ENCODE measurements around the gene ZNF710. TPM values are rescaled to one million over a fixed set of nuclear protein-coding genes. Genes with fewer than 3 reads are reported as not detected.
A peak's percentile ranks its signal among the peaks of the same experiment; 100 is the strongest.

ZNF710 gene
- total RNA-seq, 1 donor from 2014 or later: 31.4 TPM

- peak overlapping the region; percentile 19 for H3K4me3 Mint-ChIP-seq (ENCODE audit: low read depth)
- intact Hi-C loops (cut with micrococcal nuclease): no loop called here
- peaks cover 25% of the 10 kb centered on the region for H3K9me3 Mint-ChIP-seq
- H3K4me1 Mint-ChIP-seq (ENCODE audit: low read depth): peaks cover 37% of the 10 kb centered on the region
- DNase-seq (ENCODE audit: low spot score): no peak
- peak overlapping the region; percentile 56 for H3K27ac Mint-ChIP-seq
- H3K36me3 Mint-ChIP-seq (ENCODE audit: low read depth): peaks cover 52% of the 10 kb centered on the region
- H3K27me3 Mint-ChIP-seq (ENCODE audit: low read depth): no peaks in the 10 kb centered on the region
Observed at GRCh38 chr15:90013503-90013937, 12.4 kb downstream of the ZNF710 start.

DNA sequence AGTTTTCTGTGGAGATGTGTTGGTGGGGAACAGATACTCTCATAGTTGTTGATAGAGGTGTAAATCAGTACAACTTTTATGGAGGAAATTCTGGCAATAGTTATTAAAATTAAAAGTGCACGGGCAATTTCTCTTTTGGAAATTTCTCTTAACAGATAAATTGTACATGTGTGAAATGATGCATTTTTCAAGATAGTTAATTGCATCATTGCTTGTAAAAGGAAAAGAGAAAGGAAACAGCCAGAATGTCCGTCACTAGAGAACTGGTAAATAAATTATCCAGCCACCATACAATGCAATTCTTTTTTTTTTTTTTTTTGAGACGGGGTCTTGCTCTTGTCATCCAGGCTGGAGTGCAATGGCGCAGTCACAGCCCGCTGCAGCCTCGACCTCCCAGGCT lies 14.2 kb downstream of the ZNF710 start:
- no peak overlapping the region for H3K27ac Mint-ChIP-seq
- intact Hi-C loops (cut with micrococcal nuclease): no loop called here
- H3K27me3 Mint-ChIP-seq (ENCODE audit: low read depth): no peaks in the 10 kb centered on the region
- H3K4me3 Mint-ChIP-seq (ENCODE audit: low read depth): no peak overlapping the region
- peaks cover 25% of the 10 kb centered on the region for H3K9me3 Mint-ChIP-seq
- H3K4me1 Mint-ChIP-seq (ENCODE audit: low read depth): peaks cover 29% of the 10 kb centered on the region
- peaks cover 37% of the 10 kb centered on the region for H3K36me3 Mint-ChIP-seq (ENCODE audit: low read depth)
- no peak for DNase-seq (ENCODE audit: low spot score)

DNA sequence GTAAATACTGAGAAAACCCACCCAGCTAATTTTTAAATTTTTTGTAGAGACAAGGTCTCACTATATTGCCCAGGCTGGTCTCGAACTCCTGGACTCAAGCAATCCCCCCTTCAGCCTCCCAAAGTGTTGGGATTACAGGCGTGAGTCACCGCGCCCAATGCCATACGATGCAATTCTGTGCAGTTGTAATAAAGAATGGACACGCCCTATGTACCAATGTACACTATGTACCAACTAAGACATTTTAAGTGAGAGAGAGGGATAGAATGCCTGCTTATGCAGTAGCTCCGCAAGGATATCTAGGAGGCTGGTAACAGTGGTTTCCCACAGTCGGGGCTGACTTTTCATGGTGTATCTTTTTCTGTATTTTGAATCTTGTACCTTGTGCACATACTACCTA lies 14.6 kb downstream of the ZNF710 start:
- peaks cover 32% of the 10 kb centered on the region for H3K36me3 Mint-ChIP-seq (ENCODE audit: low read depth)
- H3K4me1 Mint-ChIP-seq (ENCODE audit: low read depth): peaks cover 30% of the 10 kb centered on the region
- DNase-seq (ENCODE audit: low spot score): no peak
- intact Hi-C loops (cut with micrococcal nuclease): no loop called here
- H3K4me3 Mint-ChIP-seq (ENCODE audit: low read depth): no peak overlapping the region
- H3K27me3 Mint-ChIP-seq (ENCODE audit: low read depth): no peaks in the 10 kb centered on the region
- no peak overlapping the region for H3K27ac Mint-ChIP-seq
- H3K9me3 Mint-ChIP-seq: peaks cover 25% of the 10 kb centered on the region

DNA sequence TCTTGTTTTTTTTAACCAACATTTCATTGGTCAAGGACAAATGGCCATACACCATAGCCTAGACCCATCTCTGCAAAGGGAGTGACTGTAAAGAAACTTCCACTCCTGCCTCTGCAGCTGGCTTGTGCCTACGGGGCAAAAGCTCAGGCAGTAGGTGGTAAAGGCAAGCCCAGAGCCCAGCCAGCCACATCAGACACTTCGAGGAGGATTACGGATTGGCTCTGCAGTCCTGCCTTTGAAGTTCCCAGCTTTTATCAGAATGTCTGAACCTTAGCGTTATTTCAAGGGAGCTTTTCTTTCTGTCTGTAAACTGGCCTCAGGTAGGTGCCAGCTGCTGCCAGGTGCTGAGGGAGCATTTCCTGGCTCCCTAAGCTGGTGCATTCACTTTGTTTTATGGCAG lies 15.6 kb downstream of the ZNF710 start:
- intact Hi-C loops (cut with micrococcal nuclease): no loop called here
- Mint-ChIP-seq H3K4me3 (ENCODE audit: low read depth) (no peak overlapping the region), H3K4me1 (ENCODE audit: low read depth) (peaks cover 30% of the 10 kb centered on the region), H3K27ac (no peak overlapping the region), H3K9me3 (peaks cover 20% of the 10 kb centered on the region), H3K36me3 (ENCODE audit: low read depth) (peaks cover 29% of the 10 kb centered on the region), H3K27me3 (ENCODE audit: low read depth) (no peaks in the 10 kb centered on the region)
- DNase-seq (ENCODE audit: low spot score): no peak

DNA sequence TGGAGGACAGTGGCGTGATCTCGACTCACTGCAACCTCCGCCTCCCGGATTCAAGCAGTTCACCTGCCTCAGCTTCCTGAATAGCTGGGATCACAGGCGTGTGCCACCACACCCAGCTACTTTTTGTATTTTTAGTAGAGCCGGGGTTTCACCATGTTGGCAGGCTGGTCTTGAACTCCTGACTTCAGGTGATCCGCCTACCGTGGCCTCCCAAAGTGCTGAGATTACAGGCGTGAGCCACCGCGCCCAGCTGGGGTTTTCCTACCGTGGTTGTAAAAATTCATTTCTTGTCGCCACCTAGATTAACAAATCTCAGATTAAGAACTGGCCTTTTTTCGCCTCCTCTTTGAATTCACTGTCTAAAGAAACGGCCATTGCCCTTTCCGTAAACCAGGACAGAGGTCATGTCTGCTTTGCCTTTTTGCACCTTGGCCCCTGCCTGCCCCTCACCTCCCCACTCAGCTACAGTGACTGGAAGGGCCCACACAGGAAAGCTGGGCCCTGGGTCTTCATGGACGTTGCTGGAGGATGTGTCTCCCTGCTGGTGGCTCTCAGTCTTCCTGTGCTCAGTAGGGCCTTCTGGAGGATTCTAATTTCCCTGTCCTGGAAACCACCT lies 17.2 kb downstream of the ZNF710 start:
- Mint-ChIP-seq H3K4me1 (ENCODE audit: low read depth) (peaks cover 31% of the 10 kb centered on the region), H3K27me3 (ENCODE audit: low read depth) (no peaks in the 10 kb centered on the region), H3K4me3 (ENCODE audit: low read depth) (no peak overlapping the region), H3K36me3 (ENCODE audit: low read depth) (peaks cover 19% of the 10 kb centered on the region), H3K27ac (no peak overlapping the region), H3K9me3 (peaks cover 9% of the 10 kb centered on the region)
- no peak for DNase-seq (ENCODE audit: low spot score)
- intact Hi-C loops (cut with micrococcal nuclease): no loop called here

GRCh38 chr15:90019611-90020010 lies 18.5 kb downstream of the ZNF710 start:
- Mint-ChIP-seq H3K4me3 (ENCODE audit: low read depth) (no peak overlapping the region), H3K36me3 (ENCODE audit: low read depth) (peaks cover 9% of the 10 kb centered on the region), H3K27me3 (ENCODE audit: low read depth) (no peaks in the 10 kb centered on the region), H3K9me3 (no peaks in the 10 kb centered on the region), H3K4me1 (ENCODE audit: low read depth) (peaks cover 29% of the 10 kb centered on the region), H3K27ac (no peak overlapping the region)
- intact Hi-C loops (cut with micrococcal nuclease): no loop called here
- DNase-seq (ENCODE audit: low spot score): no peak

GRCh38 chr15:90020021-90020735 lies 19.1 kb downstream of the ZNF710 start:
- peaks cover 34% of the 10 kb centered on the region for H3K4me1 Mint-ChIP-seq (ENCODE audit: low read depth)
- no peaks in the 10 kb centered on the region for H3K9me3 Mint-ChIP-seq
- no peak for DNase-seq (ENCODE audit: low spot score)
- no peaks in the 10 kb centered on the region for H3K27me3 Mint-ChIP-seq (ENCODE audit: low read depth)
- H3K36me3 Mint-ChIP-seq (ENCODE audit: low read depth): peaks cover 9% of the 10 kb centered on the region
- H3K27ac Mint-ChIP-seq: no peak overlapping the region
- no peak overlapping the region for H3K4me3 Mint-ChIP-seq (ENCODE audit: low read depth)
- intact Hi-C loops (cut with micrococcal nuclease): no loop called here

DNA sequence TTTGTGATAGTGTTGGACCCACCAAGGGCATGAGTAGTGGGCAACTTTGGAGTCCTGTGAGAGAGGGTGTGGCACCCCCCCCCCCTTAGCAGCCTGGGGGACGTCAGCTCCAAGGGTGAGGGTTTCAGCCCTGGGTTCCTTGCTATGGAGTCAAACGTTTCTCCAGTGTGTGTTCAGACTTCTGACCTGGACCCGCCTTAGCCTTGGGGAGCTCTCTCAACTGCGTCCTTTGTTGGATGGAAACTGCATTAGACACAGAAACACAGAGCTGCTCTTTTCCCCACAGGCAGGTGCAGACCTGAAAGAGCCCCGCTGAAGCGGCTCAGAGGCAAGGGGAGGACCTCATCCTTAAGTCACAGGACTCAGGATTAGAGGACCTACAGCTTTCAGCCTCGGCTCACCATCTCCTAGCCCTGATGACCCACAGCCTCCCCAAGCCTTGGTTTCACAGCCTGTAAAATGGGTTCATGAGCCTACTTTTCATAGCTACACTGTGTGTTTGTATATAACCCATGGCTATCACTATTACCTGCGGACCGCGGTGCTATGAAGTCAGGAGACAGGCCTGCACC lies 19.9 kb downstream of the ZNF710 start:
- intact Hi-C loops (cut with micrococcal nuclease): no loop called here
- H3K36me3 Mint-ChIP-seq (ENCODE audit: low read depth): peaks cover 9% of the 10 kb centered on the region
- peaks cover 30% of the 10 kb centered on the region for H3K4me1 Mint-ChIP-seq (ENCODE audit: low read depth)
- no peak overlapping the region for H3K27ac Mint-ChIP-seq
- H3K27me3 Mint-ChIP-seq (ENCODE audit: low read depth): no peaks in the 10 kb centered on the region
- DNase-seq (ENCODE audit: low spot score): no peak
- no peak overlapping the region for H3K4me3 Mint-ChIP-seq (ENCODE audit: low read depth)
- no peaks in the 10 kb centered on the region for H3K9me3 Mint-ChIP-seq

- no peak for DNase-seq (ENCODE audit: low spot score)
- Mint-ChIP-seq H3K27ac (no peak overlapping the region), H3K4me3 (ENCODE audit: low read depth) (no peak overlapping the region), H3K9me3 (no peaks in the 10 kb centered on the region), H3K4me1 (ENCODE audit: low read depth) (peaks cover 25% of the 10 kb centered on the region), H3K27me3 (ENCODE audit: low read depth) (no peaks in the 10 kb centered on the region), H3K36me3 (ENCODE audit: low read depth) (peaks cover 6% of the 10 kb centered on the region)
- intact Hi-C loops (cut with micrococcal nuclease): no loop called here
Observed at GRCh38 chr15:90022345-90022744, 21.2 kb downstream of the ZNF710 start.

DNA sequence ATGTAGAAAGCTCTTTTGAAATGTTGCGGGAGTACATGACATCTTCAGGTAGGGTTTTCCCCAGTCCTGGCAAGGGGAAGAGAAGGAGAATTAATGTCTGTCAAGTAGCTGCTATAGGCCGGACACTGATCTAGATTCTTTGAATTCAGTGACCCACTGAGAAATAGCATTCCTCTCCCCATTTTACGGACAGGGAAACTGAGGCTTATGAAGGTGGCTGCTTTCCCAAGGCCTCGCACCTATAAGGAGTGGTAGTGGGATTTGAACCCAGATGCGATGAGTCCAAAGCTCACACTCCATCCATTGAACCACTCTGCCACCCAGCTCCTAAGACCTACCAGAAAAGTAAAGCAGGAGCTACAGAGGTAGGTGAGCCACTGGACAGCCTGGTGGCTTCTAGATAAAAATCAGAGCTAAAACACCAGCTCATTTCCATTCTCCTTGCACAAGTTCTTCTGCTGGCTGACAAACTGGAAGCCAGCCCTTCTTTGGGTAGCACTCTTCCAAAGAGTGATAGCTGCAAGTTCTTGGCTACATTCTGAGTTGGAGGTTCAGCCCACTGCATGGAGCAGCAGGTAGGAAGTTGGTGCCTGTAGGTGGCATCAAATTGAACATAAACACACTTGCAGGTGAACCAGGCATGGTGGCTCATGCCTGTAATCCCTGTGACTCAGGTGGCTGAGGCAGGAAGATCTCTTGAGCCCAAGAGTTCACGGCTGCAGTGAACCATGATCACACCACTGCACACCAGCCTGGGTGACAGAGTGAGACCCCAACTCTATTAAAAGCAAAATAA lies 22.0 kb downstream of the ZNF710 start:
- intact Hi-C loops (cut with micrococcal nuclease): no loop called here

DNA sequence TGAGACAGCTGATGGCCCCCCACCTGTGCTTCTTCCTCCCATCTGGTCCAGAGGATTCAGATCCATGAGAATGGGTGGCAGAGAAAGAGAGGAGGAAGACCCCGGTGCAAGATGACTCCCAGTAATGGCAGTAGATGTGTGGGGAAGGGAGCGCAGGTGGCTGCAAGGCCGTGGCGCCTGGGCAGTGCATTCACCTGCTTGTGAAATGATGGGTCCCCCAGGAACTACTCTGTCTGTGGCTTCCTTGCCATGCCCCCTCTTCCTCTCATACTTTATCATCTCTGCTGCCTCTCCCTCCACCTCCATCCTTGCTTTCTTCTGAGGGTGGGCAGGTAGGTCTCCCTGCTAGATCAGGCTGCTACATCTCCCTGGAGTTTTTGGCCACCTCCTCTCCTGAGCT lies 23.3 kb downstream of the ZNF710 start:
- Mint-ChIP-seq H3K4me1 (ENCODE audit: low read depth) (peaks cover 29% of the 10 kb centered on the region), H3K27me3 (ENCODE audit: low read depth) (no peaks in the 10 kb centered on the region), H3K4me3 (ENCODE audit: low read depth) (no peak overlapping the region), H3K9me3 (no peaks in the 10 kb centered on the region), H3K27ac (no peak overlapping the region), H3K36me3 (ENCODE audit: low read depth) (peaks cover 13% of the 10 kb centered on the region)
- intact Hi-C loops (cut with micrococcal nuclease): no loop called here
- DNase-seq (ENCODE audit: low spot score): no peak

More for the DNA sequence above, 22.0 kb downstream of the ZNF710 start:
- no peak for DNase-seq (ENCODE audit: low spot score)
- H3K27me3 Mint-ChIP-seq (ENCODE audit: low read depth): no peaks in the 10 kb centered on the region
- H3K4me3 Mint-ChIP-seq (ENCODE audit: low read depth): no peak overlapping the region
- peaks cover 23% of the 10 kb centered on the region for H3K4me1 Mint-ChIP-seq (ENCODE audit: low read depth)
- peaks cover 4% of the 10 kb centered on the region for H3K36me3 Mint-ChIP-seq (ENCODE audit: low read depth)
- H3K9me3 Mint-ChIP-seq: no peaks in the 10 kb centered on the region
- no peak overlapping the region for H3K27ac Mint-ChIP-seq

DNA sequence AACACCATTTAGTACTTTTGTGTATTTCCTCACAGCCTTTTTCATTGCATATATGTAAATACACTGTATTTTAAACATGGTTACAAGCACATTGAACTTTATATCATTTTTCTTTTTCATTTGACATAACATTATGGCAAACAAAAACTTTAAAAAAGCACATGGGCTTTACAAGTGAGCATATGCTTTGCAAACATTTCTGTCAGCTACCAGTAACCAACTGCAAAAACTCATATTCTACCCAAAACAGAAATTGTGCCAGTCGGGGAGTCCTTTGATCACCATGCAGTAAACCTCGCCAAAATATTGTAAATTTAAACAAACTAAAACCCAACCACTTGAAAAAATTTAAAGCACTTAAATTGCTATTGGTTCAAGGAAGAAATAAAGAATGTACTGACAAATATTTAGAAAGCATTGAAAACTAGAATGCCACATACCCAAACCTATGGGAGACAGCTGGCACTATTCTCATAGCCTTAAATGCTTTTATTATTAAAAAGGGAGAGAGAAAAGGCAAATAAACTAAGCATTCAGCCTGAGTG lies 24.4 kb downstream of the ZNF710 start:
- H3K27me3 Mint-ChIP-seq (ENCODE audit: low read depth): no peaks in the 10 kb centered on the region
- H3K9me3 Mint-ChIP-seq: no peaks in the 10 kb centered on the region
- H3K27ac Mint-ChIP-seq: no peak overlapping the region
- peaks cover 30% of the 10 kb centered on the region for H3K4me1 Mint-ChIP-seq (ENCODE audit: low read depth)
- H3K4me3 Mint-ChIP-seq (ENCODE audit: low read depth): no peak overlapping the region
- intact Hi-C loops (cut with micrococcal nuclease): no loop called here
- H3K36me3 Mint-ChIP-seq (ENCODE audit: low read depth): peaks cover 13% of the 10 kb centered on the region
- no peak for DNase-seq (ENCODE audit: low spot score)
